K562 (cell line): ENCODE data around the gene ZBTB39. TPM values are rescaled to one million over a fixed set of nuclear protein-coding genes. Genes with fewer than 3 reads are reported as not detected.

Experiments
- ATAC-seq: fragments of 200-7000 bp; cut with Tn5 transposase; 3 replicates; pipeline ENCODE4 v1.9.1; 2020; ENCODE audit warnings: moderate library complexity
- BruUV-seq: library from RNA; stranded (reverse); fragments of 400-500 nt; replicated peaks from 2 replicates; lab custom pipeline; 2021; lab: Mats Ljungman, UMichigan
- CTCF ChIA-PET: fragments of 300-600 bp; formaldehyde crosslinking; extraction: SDS; loops from one replicate; lab custom pipeline; 2021; ENCODE audit warnings: low intra/inter-chr PET ratio; lab: Yijun Ruan, JAX
- POLR2A ChIA-PET: fragments of 300-600, 350-650 bp; sonication (Branson Sonifier 250); formaldehyde crosslinking; extraction: SDS; loops from one replicate; lab custom pipeline; 2021; ENCODE audit warnings: antibody characterized with exemption, inconsistent platforms; lab: Yijun Ruan, JAX
- DNase-seq, 4 experiments: peaks; one replicate each; pipeline versions ENCODE4 v3.0.0 to v3.0.0-alpha.2; 2011 to 2018; ENCODE audit warnings: low spot score in 3 of 4, mixed read lengths in 3 of 4; ENCODE audit errors: extremely low read depth in 1 of 4
- FAIRE-seq: peaks from 2 replicates; lab custom pipeline; 2011; peaks lifted over from hg19 to GRCh38; lab: Jason Lieb, UNC
- H2AFZ ChIP-seq: 2 replicates; pipeline ENCODE4 v1.6.0; 2011; ENCODE audit warnings: low read depth, low read length, control low read depth, inconsistent platforms
- H3K27ac ChIP-seq: fragments of 200-600 bp; 3 replicates; pipeline ENCODE4 v1.8.0; 2011; ENCODE audit warnings: low read depth, mild to moderate bottlenecking, control low read depth, inconsistent platforms, low read length, moderate library complexity, mixed read lengths; ENCODE audit errors: extremely low read depth
- H3K27me3 ChIP-seq, 2 experiments: fragments of 300-600 bp in 1 of 2; 2 replicates in 1 of 2; 3 replicates in 1 of 2; pipeline versions ENCODE4 v1.6.0 to v1.8.0; 2011; ENCODE audit warnings: inconsistent platforms in 2 of 2, low read length in 2 of 2, mild to moderate bottlenecking in 1 of 2, mixed read lengths in 1 of 2, moderate library complexity in 1 of 2; ENCODE audit not compliant: control insufficient read depth in 2 of 2, insufficient read depth in 2 of 2
- H3K36me3 ChIP-seq: fragments of 300-600 bp; 3 replicates; pipeline ENCODE4 v1.8.0; 2011; ENCODE audit warnings: mild to moderate bottlenecking, low read length, inconsistent platforms; ENCODE audit not compliant: control insufficient read depth, insufficient read depth
- H3K4me1 ChIP-seq, 2 experiments: fragments of 200-600 bp in 1 of 2; replicated peaks in 1 of 2; 2 replicates in 1 of 2; 3 replicates in 1 of 2; pipeline versions ENCODE4 v1.5.1 to v1.8.0; 2011; ENCODE audit warnings: inconsistent platforms in 2 of 2, low read length in 2 of 2, mild to moderate bottlenecking in 1 of 2, mixed read lengths in 1 of 2, moderate library complexity in 1 of 2; ENCODE audit not compliant: control insufficient read depth in 2 of 2, insufficient read depth in 2 of 2
- H3K4me2 ChIP-seq: 2 replicates; pipeline ENCODE4 v1.6.1; 2011; ENCODE audit warnings: low read length, control low read depth, inconsistent platforms, mixed read lengths; ENCODE audit not compliant: insufficient read depth
- H3K4me3 ChIP-seq: fragments of 200-600 bp; sonication (generic), shearing (Covaris generic); 2 replicates; pipeline ENCODE4 v1.5.1; 2016; ENCODE audit warnings: control low read depth, inconsistent platforms
- H3K79me2 ChIP-seq: fragments of 200-600 bp; 3 replicates; pipeline ENCODE4 v1.8.0; 2011; ENCODE audit warnings: low read length, inconsistent platforms; ENCODE audit not compliant: control insufficient read depth, insufficient read depth
- H3K9ac ChIP-seq, 2 experiments: 2 replicates each; pipeline versions ENCODE4 v1.6.0 to v1.6.1; 2011; ENCODE audit warnings: low read depth in 2 of 2, low read length in 2 of 2, control low read depth in 1 of 2, inconsistent platforms in 1 of 2, mild to moderate bottlenecking in 1 of 2, mixed read lengths in 1 of 2; ENCODE audit not compliant: insufficient read depth in 1 of 2
- H3K9me1 ChIP-seq: one replicate; pipeline ENCODE4 v1.6.0; 2011; ENCODE audit warnings: inconsistent platforms, mild to moderate bottlenecking, low read length, moderate library complexity; ENCODE audit not compliant: control insufficient read depth, insufficient read depth
- H3K9me3 ChIP-seq: replicated peaks from 2 replicates; pipeline ENCODE4 v1.5.1; 2011; ENCODE audit warnings: low read depth, low read length, inconsistent platforms; ENCODE audit not compliant: control insufficient read depth, insufficient read depth
- H4K20me1 ChIP-seq: replicated peaks from 2 replicates; pipeline ENCODE4 v1.6.1; 2011; ENCODE audit warnings: low read length, inconsistent platforms, mixed read lengths; ENCODE audit not compliant: control insufficient read depth, insufficient read depth
- BHLHE40 ChIP-seq: IDR thresholded peaks from 2 replicates; pipeline ENCODE4 v1.6.1; 2011; ENCODE audit warnings: low read length, improper control_type of control experiment
- HMGN3 ChIP-seq: IDR thresholded peaks from 2 replicates; pipeline ENCODE4 v1.6.1; 2011; ENCODE audit warnings: borderline replicate concordance, low read depth, mild to moderate bottlenecking, mixed read lengths, low read length; ENCODE audit not compliant: insufficient read length; ENCODE audit errors: extremely low read depth
- MYC ChIP-seq, 2 experiments: fragments of 250-450 bp in 1 of 2; sonication (Bioruptor Pico) in 1 of 2; IDR thresholded peaks; 2 replicates each; pipeline versions ENCODE4 v1.5.1 to v1.6.1; 2012 to 2021; ENCODE audit warnings: low read depth in 2 of 2, borderline replicate concordance in 1 of 2, improper control_type of control experiment in 1 of 2, low read length in 1 of 2, mild to moderate bottlenecking in 1 of 2, moderate library complexity in 1 of 2
- NUFIP1 ChIP-seq: fragments of 450-650 bp; IDR thresholded peaks from 2 replicates; pipeline ENCODE4 v1.6.1; 2018; ENCODE audit not compliant: partially characterized antibody
- SOX6 ChIP-seq: fragments of 450-650 bp; IDR thresholded peaks from 2 replicates; pipeline ENCODE4 v1.6.1; 2014; ENCODE audit warnings: mild to moderate bottlenecking
- TEAD4 ChIP-seq, 2 experiments: sonication (generic) in 1 of 2; formaldehyde crosslinking in 1 of 2; IDR thresholded peaks; 2 replicates each; pipeline versions ENCODE4 v1.6.1 to v1.8.0; 2012 to 2022; ENCODE audit warnings: borderline replicate concordance in 1 of 2, inconsistent platforms in 1 of 2, low read length in 1 of 2, mild to moderate bottlenecking in 1 of 2, missing genetic modification reagents in 1 of 2
- WHSC1 ChIP-seq: IDR thresholded peaks from one replicate; pipeline ENCODE4 v1.6.1; 2012; ENCODE audit warnings: low read length, control low read depth, inconsistent platforms
- ZNF263 ChIP-seq: sonication (generic); formaldehyde crosslinking; IDR thresholded peaks from 2 replicates; pipeline ENCODE4 v1.8.0; 2022; ENCODE audit warnings: mild to moderate bottlenecking, missing genetic modification reagents, borderline replicate concordance
- ZNF436 ChIP-seq: fragments of 250-450, 450-650 bp; sonication (Bioruptor Pico); formaldehyde crosslinking; IDR thresholded peaks from 2 replicates; pipeline ENCODE4 v1.7.0; 2020; ENCODE audit warnings: mild to moderate bottlenecking
- WGBS: fragments of 100-300 bp; shearing (Covaris generic); methylation state at CpG from one replicate; pipeline ENCODE4 v1.1.6; 2016; ENCODE audit warnings: low coverage, mixed read lengths; ENCODE audit not compliant: insufficient coverage; ENCODE audit errors: missing lambda C conversion rate; 5-methylcytosine and 5-hydroxymethylcytosine counted together
- in situ Hi-C: fragments of 300-500 bp; cut with MboI; formaldehyde crosslinking; loops from 4 replicates; pipeline ENCODE4 v1.15.0; 2018; ENCODE audit warnings: inconsistent platforms, mixed read lengths
- intact Hi-C: fragments of 100-400 bp; cut with micrococcal nuclease; formaldehyde crosslinking; loops from 2 replicates; pipeline ENCODE4 v1.14.2; 2022
- polyA plus RNA-seq, 8 experiments: library from polyadenylated mRNA; depleted of rRNA in 4 of 8; stranded (reverse) in 5 of 8; unstranded in 3 of 8; fragments of >200 nt; fragmentation: Nextera tagmentation in 2 of 8; fragmentation: Illumina TruSeq in 1 of 8; extraction: Ambion mirVana in 2 of 8; extraction: Trizol in 1 of 8; gene quantifications; 2 replicates each; pipeline versions ENCODE4 v1.2.1 to v1.2.3, GENCODE V29; 2011 to 2014; ENCODE audit warnings: inconsistent platforms in 1 of 8, missing spikeins in 1 of 8
- total RNA-seq, 7 experiments: library from RNA; depleted of rRNA in 6 of 7; stranded (reverse); fragments of >200 nt in 6 of 7; fragmentation: Illumina TruSeq in 2 of 7; extraction: Trizol in 2 of 7; gene quantifications; 2 replicates each; pipeline versions ENCODE4 v1.2.1 to v1.2.3, GENCODE V29; 2011 to 2021; ENCODE audit warnings: low replicate concordance in 1 of 7
- TF ChIP-seq, protein P1 (sequence below): fragments of 450-650 bp; formaldehyde crosslinking; IDR thresholded peaks from 2 replicates; pipeline ENCODE4 v1.4.0; 2022; ENCODE audit warnings: mild to moderate bottlenecking, moderate library complexity
- TF ChIP-seq, protein P2 (sequence below): sonication (generic); formaldehyde crosslinking; IDR thresholded peaks from 2 replicates; pipeline ENCODE4 v1.8.1; 2022; ENCODE audit warnings: missing genetic modification reagents

The ZBTB39 gene
- total and polyA plus RNA-seq, 9 of the 15 experiments (the other 6 are each of a cell fraction or from before 2014, with no cell fraction given): 3.3 to 13.3 (median 8.6) TPM

DNA sequence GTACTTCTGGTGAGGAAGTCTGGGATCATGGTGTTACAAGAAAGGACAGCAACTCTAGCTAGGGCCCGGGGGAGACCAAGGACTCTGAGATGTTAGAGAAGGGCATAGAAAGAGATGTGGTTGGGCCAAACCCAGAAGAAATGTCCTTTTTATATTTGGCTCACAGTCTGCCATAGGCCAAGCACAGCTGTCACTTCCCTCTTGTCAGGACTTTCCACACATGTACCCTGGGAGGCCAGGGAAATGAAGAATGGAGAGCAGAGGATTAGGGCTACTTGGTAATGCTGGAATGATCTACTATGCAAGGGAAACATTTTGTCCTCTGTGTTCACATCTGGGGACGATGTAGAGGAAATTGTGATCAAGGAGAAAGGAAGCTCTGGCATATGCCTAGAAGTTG lies 34.4 kb upstream of the ZBTB39 start:
- TF ChIP-seq TEAD4 (IDR thresholded peaks at IDR 0.05; ENCODE audit: low read length) (no peak), TEAD4 (CRISPR knock-in tag; IDR thresholded peaks at IDR 0.05; ENCODE audit: borderline replicate concordance) (no peak), HMGN3 (no peak), NUFIP1 (no peak), SOX6 (no peak), ZNF436 (no peak), BHLHE40 (no peak)
- in situ Hi-C loops: no loop called here
- POLR2A ChIA-PET: interaction anchor here (0.6 to 1.1 kb wide), 3 partner anchors 12 to 26 kb away, joined by 3 to 4 read pairs (median 3); no protein-coding TSS in a partner anchor
- CTCF ChIA-PET: no interaction called here
- Histone ChIP-seq H3K9ac (no peak overlapping the region), H3K4me3 (no peak overlapping the region), H3K36me3 (no peaks in the 10 kb centered on the region), H3K79me2 (no peaks in the 10 kb centered on the region), H3K27ac (no peak overlapping the region), H2AFZ (no peak overlapping the region), H3K4me1 (peaks cover 15% of the 10 kb centered on the region in 2 experiments), H4K20me1 (peaks cover 5% of the 10 kb centered on the region; the same call in 1 of the 2 replicates), H3K27me3 (peaks cover 13% of the 10 kb centered on the region in 2 experiments; a peak in 4 of 5 replicates), H3K9me1 (peaks cover 7% of the 10 kb centered on the region), H3K9me3 (no peaks in the 10 kb centered on the region), H3K4me2 (no peak overlapping the region)
- no peak for ATAC-seq
- intact Hi-C loops: no loop called here
- no peak for DNase-seq
- FAIRE-seq: no peak
- BruUV-seq: no TSS peak
- WGBS: 24% methylated on average over 2 of the region's 2 CpGs

DNA sequence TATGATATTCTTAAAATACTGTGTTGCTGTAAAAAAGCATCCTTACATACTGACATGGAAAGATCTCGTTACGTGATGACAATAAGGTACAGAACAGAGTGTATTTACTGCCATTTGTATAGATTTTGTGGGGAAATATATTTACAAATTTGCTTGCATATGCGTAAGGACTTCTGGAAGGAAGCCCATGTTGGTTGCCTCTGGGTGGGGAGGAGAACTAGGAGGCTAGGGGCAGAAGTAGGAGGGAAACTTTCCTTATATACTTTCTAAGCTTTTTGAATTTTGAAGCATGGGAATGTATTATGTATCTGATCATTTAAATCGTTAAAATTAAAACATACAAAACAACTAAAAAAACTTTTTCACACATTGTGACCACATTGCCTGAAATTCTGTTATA lies 33.9 kb upstream of the ZBTB39 start:
- no peak overlapping the region for H3K4me3 ChIP-seq
- H4K20me1 ChIP-seq: peaks cover 5% of the 10 kb centered on the region; the same call in 1 of the 2 replicates
- peaks cover 7% of the 10 kb centered on the region for H3K9me1 ChIP-seq
- no peak overlapping the region for H2AFZ ChIP-seq
- H3K27ac ChIP-seq: no peak overlapping the region
- ChIA-PET CTCF (no interaction called here), POLR2A (interaction anchor here (0.6 to 1.1 kb wide), 2 partner anchors 17 to 25 kb away, joined by 3 to 4 read pairs; no protein-coding TSS in a partner anchor)
- no peaks in the 10 kb centered on the region for H3K9me3 ChIP-seq
- peaks cover 13% of the 10 kb centered on the region in 2 experiments; a peak in 4 of 5 replicates for H3K27me3 ChIP-seq
- H3K4me2 ChIP-seq: no peak overlapping the region
- H3K4me1 ChIP-seq: peaks cover 15% of the 10 kb centered on the region in 2 experiments
- no TSS peak for BruUV-seq
- H3K36me3 ChIP-seq: no peaks in the 10 kb centered on the region
- 65% methylated on average over 4 of the region's 4 CpGs for WGBS
- in situ Hi-C loops: no loop called here
- H3K9ac ChIP-seq: no peak overlapping the region
- ATAC-seq: no peak
- intact Hi-C loops: no loop called here
- DNase-seq: no peak
- H3K79me2 ChIP-seq: no peaks in the 10 kb centered on the region
- TF ChIP-seq WHSC1: no peak
- no peak for TF ChIP-seq ZNF263
- TF ChIP-seq, protein P1, sequence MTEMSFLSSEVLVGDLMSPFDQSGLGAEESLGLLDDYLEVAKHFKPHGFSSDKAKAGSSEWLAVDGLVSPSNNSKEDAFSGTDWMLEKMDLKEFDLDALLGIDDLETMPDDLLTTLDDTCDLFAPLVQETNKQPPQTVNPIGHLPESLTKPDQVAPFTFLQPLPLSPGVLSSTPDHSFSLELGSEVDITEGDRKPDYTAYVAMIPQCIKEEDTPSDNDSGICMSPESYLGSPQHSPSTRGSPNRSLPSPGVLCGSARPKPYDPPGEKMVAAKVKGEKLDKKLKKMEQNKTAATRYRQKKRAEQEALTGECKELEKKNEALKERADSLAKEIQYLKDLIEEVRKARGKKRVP (CRISPR knock-in tag): no peak
- TF ChIP-seq MYC (IDR thresholded peaks at IDR 0.05; ENCODE audit: low read depth, low read length): no peak
- TF ChIP-seq MYC (CRISPR knock-in tag; IDR thresholded peaks at IDR 0.05; ENCODE audit: borderline replicate concordance, low read depth): no peak
- TF ChIP-seq, protein P2, sequence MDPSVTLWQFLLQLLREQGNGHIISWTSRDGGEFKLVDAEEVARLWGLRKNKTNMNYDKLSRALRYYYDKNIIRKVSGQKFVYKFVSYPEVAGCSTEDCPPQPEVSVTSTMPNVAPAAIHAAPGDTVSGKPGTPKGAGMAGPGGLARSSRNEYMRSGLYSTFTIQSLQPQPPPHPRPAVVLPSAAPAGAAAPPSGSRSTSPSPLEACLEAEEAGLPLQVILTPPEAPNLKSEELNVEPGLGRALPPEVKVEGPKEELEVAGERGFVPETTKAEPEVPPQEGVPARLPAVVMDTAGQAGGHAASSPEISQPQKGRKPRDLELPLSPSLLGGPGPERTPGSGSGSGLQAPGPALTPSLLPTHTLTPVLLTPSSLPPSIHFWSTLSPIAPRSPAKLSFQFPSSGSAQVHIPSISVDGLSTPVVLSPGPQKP: no peak
- no peak for FAIRE-seq
